HEK293 (cell line): ENCODE measurements around the gene PDGFB.

Source experiments
- CTCF ChIA-PET: fragments of 350-600 bp; formaldehyde crosslinking; extraction: SDS; loops from one replicate; lab custom pipeline; 2021; ENCODE audit warnings: antibody characterized with exemption; lab: Yijun Ruan, JAX
- POLR2A ChIA-PET: fragments of 300-600 bp; formaldehyde crosslinking; extraction: SDS; loops from one replicate; lab custom pipeline; 2020; ENCODE audit warnings: antibody characterized with exemption, inconsistent platforms; lab: Yijun Ruan, JAX
- H3K27ac ChIP-seq: fragments of 200-500 bp; sonication (Bioruptor generic); 2 replicates; pipeline ENCODE4 v1.5.1; 2014; ENCODE audit warnings: low read depth, low read length, control low read depth, inconsistent platforms; ENCODE audit errors: extremely low read depth
- H3K36me3 ChIP-seq, 2 experiments: fragments of 200-500 bp in 1 of 2; sonication (Bioruptor generic) in 1 of 2; 1 replicate in 1 of 2; 2 replicates in 1 of 2; pipeline ENCODE4 v1.5.1; 2014 to 2017; ENCODE audit warnings: inconsistent platforms in 2 of 2, low read length in 2 of 2; ENCODE audit not compliant: control insufficient read depth in 2 of 2, insufficient read depth in 1 of 2
- H3K4me1 ChIP-seq: fragments of 200-500 bp; sonication (Bioruptor generic); 2 replicates; pipeline ENCODE4 v1.5.1; 2014; ENCODE audit warnings: mild to moderate bottlenecking, low read length, inconsistent platforms; ENCODE audit not compliant: control insufficient read depth, insufficient read depth
- H3K4me3 ChIP-seq: 2 replicates; pipeline ENCODE4 v1.5.1; 2011; ENCODE audit warnings: low read depth, mild to moderate bottlenecking, control low read depth, low read length, moderate library complexity
- H3K9me3 ChIP-seq: fragments of 200-500 bp; sonication (Bioruptor generic); 2 replicates; pipeline ENCODE4 v1.5.1; 2014; ENCODE audit warnings: low read depth, low read length, inconsistent platforms; ENCODE audit not compliant: control insufficient read depth, insufficient read depth
- FEZF1 ChIP-seq: fragments of 450-650 bp; formaldehyde crosslinking; IDR thresholded peaks from 2 replicates; pipeline ENCODE4 v1.5.1; 2016; ENCODE audit warnings: missing biosample characterization, missing genetic modification characterization
- HIC1 ChIP-seq: fragments of 450-650 bp; formaldehyde crosslinking; IDR thresholded peaks from 2 replicates; pipeline ENCODE4 v1.5.1; 2016; ENCODE audit warnings: missing biosample characterization, missing genetic modification characterization
- HOXD13 ChIP-seq: sonication (generic); formaldehyde crosslinking; IDR thresholded peaks from 2 replicates; pipeline ENCODE4 v1.8.0; 2022; ENCODE audit warnings: missing genetic modification reagents, borderline replicate concordance
- KLF8 ChIP-seq: fragments of 450-650 bp; formaldehyde crosslinking; IDR thresholded peaks from 2 replicates; pipeline ENCODE4 v1.5.1; 2016; ENCODE audit warnings: missing biosample characterization, missing genetic modification characterization
- MZF1 ChIP-seq: fragments of 450-650 bp; formaldehyde crosslinking; IDR thresholded peaks from 2 replicates; pipeline ENCODE4 v1.5.1; 2017; ENCODE audit warnings: missing biosample characterization, missing genetic modification characterization, borderline replicate concordance
- PRDM1 ChIP-seq: fragments of 450-650 bp; formaldehyde crosslinking; IDR thresholded peaks from 2 replicates; pipeline ENCODE4; 2016; ENCODE audit warnings: missing biosample characterization, missing genetic modification characterization
- SETDB1 ChIP-seq: IDR thresholded peaks from one replicate; pipeline ENCODE4 v1.6.1; 2017; ENCODE audit warnings: mild to moderate bottlenecking, low read length, moderate library complexity, mixed read lengths; ENCODE audit not compliant: insufficient read length
- TCF7L2 ChIP-seq: IDR thresholded peaks from 2 replicates; pipeline ENCODE4 v1.6.1; 2011; ENCODE audit warnings: low read depth, mild to moderate bottlenecking, inconsistent platforms, low read length, moderate library complexity, borderline replicate concordance
- TRIM28 ChIP-seq: IDR thresholded peaks from 2 replicates; pipeline ENCODE4 v1.6.1; 2011; ENCODE audit warnings: low read length, control low read depth, borderline replicate concordance
- ZFHX2 ChIP-seq: fragments of 450-650 bp; formaldehyde crosslinking; conservative IDR thresholded peaks from 2 replicates; pipeline ENCODE4 v1.5.1; 2016; ENCODE audit warnings: missing biosample characterization, missing genetic modification characterization
- ZFP3 ChIP-seq: fragments of 450-650 bp; formaldehyde crosslinking; IDR thresholded peaks from 2 replicates; pipeline ENCODE4 v1.5.1; 2016; ENCODE audit warnings: low read depth, missing biosample characterization, missing genetic modification characterization
- ZNF138 ChIP-seq: fragments of 450-650 bp; formaldehyde crosslinking; IDR thresholded peaks from 2 replicates; pipeline ENCODE4 v1.5.1; 2016; ENCODE audit warnings: missing biosample characterization, missing genetic modification characterization, borderline replicate concordance
- ZNF140 ChIP-seq: fragments of 450-650 bp; formaldehyde crosslinking; IDR thresholded peaks from 2 replicates; pipeline ENCODE4 v1.5.1; 2016; ENCODE audit warnings: missing biosample characterization, missing genetic modification characterization
- ZNF184 ChIP-seq: fragments of 450-650 bp; IDR thresholded peaks from 2 replicates; pipeline ENCODE4 v1.5.1; 2018; ENCODE audit warnings: missing biosample characterization, mild to moderate bottlenecking, missing genetic modification characterization
- ZNF2 ChIP-seq: fragments of 450-650 bp; formaldehyde crosslinking; IDR thresholded peaks from 2 replicates; pipeline ENCODE4 v1.5.1; 2016; ENCODE audit warnings: missing biosample characterization, missing genetic modification characterization
- ZNF202 ChIP-seq: fragments of 450-650 bp; formaldehyde crosslinking; IDR thresholded peaks from 2 replicates; pipeline ENCODE4 v1.5.1; 2016; ENCODE audit warnings: missing biosample characterization, missing genetic modification characterization, borderline replicate concordance
- ZNF23 ChIP-seq: fragments of 450-650 bp; formaldehyde crosslinking; IDR thresholded peaks from 2 replicates; pipeline ENCODE4 v1.5.1; 2016; ENCODE audit warnings: missing biosample characterization, missing genetic modification characterization, borderline replicate concordance
- ZNF311 ChIP-seq: fragments of 450-650 bp; formaldehyde crosslinking; IDR thresholded peaks from 2 replicates; pipeline ENCODE4 v1.5.1; 2017; ENCODE audit warnings: missing biosample characterization, missing genetic modification characterization, borderline replicate concordance
- ZNF362 ChIP-seq: fragments of 450-650 bp; formaldehyde crosslinking; IDR thresholded peaks from 2 replicates; pipeline ENCODE4 v1.5.1; 2016; ENCODE audit warnings: missing biosample characterization, missing genetic modification characterization
- ZNF48 ChIP-seq: fragments of 450-650 bp; formaldehyde crosslinking; IDR thresholded peaks from 2 replicates; pipeline ENCODE4 v1.5.1; 2016; ENCODE audit warnings: missing biosample characterization, missing genetic modification characterization
- ZNF513 ChIP-seq: fragments of 450-650 bp; IDR thresholded peaks from 2 replicates; pipeline ENCODE4 v1.5.1; 2018; ENCODE audit warnings: missing biosample characterization, missing genetic modification characterization
- ZNF529 ChIP-seq: fragments of 450-650 bp; formaldehyde crosslinking; IDR thresholded peaks from 2 replicates; pipeline ENCODE4 v1.5.1; 2017; ENCODE audit warnings: missing genetic modification characterization, missing biosample characterization; ENCODE audit not compliant: insufficient replicate concordance
- ZNF600 ChIP-seq: fragments of 450-650 bp; formaldehyde crosslinking; IDR thresholded peaks from 2 replicates; pipeline ENCODE4 v1.5.1; 2016; ENCODE audit warnings: missing biosample characterization, missing genetic modification characterization
- ZNF704 ChIP-seq: fragments of 450-650 bp; formaldehyde crosslinking; IDR thresholded peaks from 2 replicates; pipeline ENCODE4 v1.5.1; 2016; ENCODE audit warnings: missing biosample characterization, missing genetic modification characterization
- ZNF747 ChIP-seq: fragments of 450-650 bp; formaldehyde crosslinking; IDR thresholded peaks from 2 replicates; pipeline ENCODE4 v1.5.1; 2016; ENCODE audit warnings: missing biosample characterization, missing genetic modification characterization
- ZNF776 ChIP-seq: fragments of 450-650 bp; formaldehyde crosslinking; IDR thresholded peaks from 2 replicates; pipeline ENCODE4 v1.5.0; 2017; ENCODE audit warnings: missing biosample characterization, missing genetic modification characterization, borderline replicate concordance
- ZNF785 ChIP-seq: fragments of 450-650 bp; formaldehyde crosslinking; IDR thresholded peaks from 2 replicates; pipeline ENCODE4 v1.5.1; 2016; ENCODE audit warnings: missing biosample characterization, missing genetic modification characterization
- ZNF791 ChIP-seq: fragments of 450-650 bp; formaldehyde crosslinking; IDR thresholded peaks from 2 replicates; pipeline ENCODE4 v1.5.1; 2016; ENCODE audit warnings: missing biosample characterization, missing genetic modification characterization
- ZNF837 ChIP-seq: fragments of 450-650 bp; formaldehyde crosslinking; IDR thresholded peaks from 2 replicates; pipeline ENCODE4 v1.5.1; 2016; ENCODE audit warnings: missing biosample characterization, missing genetic modification characterization
- TF ChIP-seq, protein P1 (sequence below): fragments of 450-650 bp; formaldehyde crosslinking; IDR thresholded peaks from 2 replicates; pipeline ENCODE4; 2016; ENCODE audit warnings: missing biosample characterization, missing genetic modification characterization

The PDGFB gene

DNA sequence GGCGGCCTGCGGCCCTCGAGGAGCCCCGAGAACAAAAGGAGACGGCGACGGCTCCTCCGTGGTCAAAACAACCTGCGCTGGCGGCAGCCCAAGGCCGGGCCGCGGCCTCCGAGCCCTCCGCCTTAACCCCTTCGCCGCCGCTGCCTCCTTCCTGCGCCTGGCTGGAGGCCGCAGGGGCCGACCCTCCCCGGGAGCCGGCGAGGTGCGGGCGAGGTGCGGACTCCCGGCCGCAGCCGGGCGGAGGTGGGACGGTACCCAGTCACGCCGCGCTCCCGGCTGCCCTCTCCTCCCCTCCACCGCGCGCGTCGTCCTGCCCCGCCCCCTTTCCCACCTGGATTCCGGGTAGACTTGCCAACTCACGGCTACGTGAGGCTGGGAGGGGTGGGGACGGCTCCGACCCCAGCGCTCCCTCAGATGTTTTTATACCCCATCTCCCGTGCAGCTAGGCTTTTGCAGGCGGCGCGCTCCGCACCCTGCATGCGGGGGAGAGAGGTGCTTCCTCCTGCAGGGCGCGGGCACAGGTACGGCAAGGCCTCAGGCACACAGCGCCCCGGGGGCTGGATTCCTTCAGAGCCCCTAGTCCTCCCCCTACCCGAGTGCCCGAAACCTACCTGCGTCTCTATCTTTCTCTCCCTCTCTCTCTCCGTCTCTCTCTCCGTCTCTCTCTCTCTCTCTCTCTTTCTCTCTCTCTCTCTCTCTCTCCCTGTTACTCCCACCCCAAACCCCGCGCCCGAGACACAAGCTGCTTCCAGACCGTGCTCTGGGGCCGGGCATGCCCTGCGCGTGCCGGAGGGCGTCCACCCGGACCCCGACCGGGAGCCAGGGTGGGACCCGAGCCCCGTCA, 2.0 kb downstream of the PDGFB start:
- no peaks in the 10 kb centered on the region for H3K36me3 ChIP-seq
- peaks cover 18% of the 10 kb centered on the region for H3K4me1 ChIP-seq
- ChIA-PET CTCF (interaction anchor here (0.6 to 1.4 kb wide), 3 partner anchors 15 to 194 kb away, joined by 3 to 6 read pairs (median 6); no protein-coding TSS in a partner anchor), POLR2A (interaction anchor here (0.6 to 1.3 kb wide), 8 partner anchors 10 to 90 kb away, joined by 3 to 6 read pairs (median 4); partner anchors contain the start of gene RPL3)
- peak overlapping the region; percentile 54 for H3K4me3 ChIP-seq
- no peaks in the 10 kb centered on the region for H3K9me3 ChIP-seq
- H3K27ac ChIP-seq, result peak overlapping the region; percentile 52; the same call in 1 of the 2 replicates
- TF ChIP-seq ZNF2 (tag by site-specific recombination) (peak; percentile 55; the same call in 1 of the 2 replicates), ZNF184 (no peak), ZNF600 (tag by site-specific recombination) (no peak; the same call in 1 of the 2 replicates), ZNF776 (tag by site-specific recombination) (no peak), TRIM28 (no peak), ZNF785 (no peak), KLF8 (tag by site-specific recombination) (peak; percentile 96), SETDB1 (no peak), ZNF202 (no peak), ZFP3 (tag by site-specific recombination) (no peak), ZNF513 (no peak), HOXD13 (CRISPR knock-in tag) (no peak), ZNF362 (tag by site-specific recombination) (no peak), ZNF704 (tag by site-specific recombination) (no peak), ZNF138 (no peak), TCF7L2 (no peak), HIC1 (tag by site-specific recombination) (peak; percentile 86), PRDM1 (peak; percentile 71), ZNF791 (tag by site-specific recombination) (no peak), ZNF311 (tag by site-specific recombination) (no peak), FEZF1 (tag by site-specific recombination) (peak; percentile 57), ZNF23 (tag by site-specific recombination) (no peak), ZNF48 (tag by site-specific recombination) (no peak), ZNF747 (no peak), MZF1 (no peak), ZFHX2 (tag by site-specific recombination) (peak; percentile 29; the same call in 1 of the 2 replicates), ZNF837 (tag by site-specific recombination) (0 out of 2 replicates have a peak, but pooled peaks have one; percentile 52), ZNF529 (tag by site-specific recombination) (no peak), ZNF140 (tag by site-specific recombination) (no peak)
- TF ChIP-seq, protein P1, sequence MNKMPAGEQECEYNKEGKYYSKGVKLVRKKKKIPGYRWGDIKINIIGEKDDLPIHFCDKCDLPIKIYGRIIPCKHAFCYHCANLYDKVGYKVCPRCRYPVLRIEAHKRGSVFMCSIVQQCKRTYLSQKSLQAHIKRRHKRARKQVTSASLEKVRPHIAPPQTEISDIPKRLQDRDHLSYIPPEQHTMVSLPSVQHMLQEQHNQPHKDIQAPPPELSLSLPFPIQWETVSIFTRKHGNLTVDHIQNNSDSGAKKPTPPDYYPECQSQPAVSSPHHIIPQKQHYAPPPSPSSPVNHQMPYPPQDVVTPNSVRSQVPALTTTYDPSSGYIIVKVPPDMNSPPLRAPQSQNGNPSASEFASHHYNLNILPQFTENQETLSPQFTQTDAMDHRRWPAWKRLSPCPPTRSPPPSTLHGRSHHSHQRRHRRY (tag by site-specific recombination), result no peak
